Glomerular visceral epithelial cell (primary cell): ENCODE results near the gene SMCHD1.
"Not testable (repeated sequence)": the region's sequence is repeated elsewhere in the genome, so short reads cannot be mapped to it uniquely, and the experiment has no call there.

Experiments used
- DNase-seq: peaks from one replicate; pipeline ENCODE4 v3.0.0-alpha.2; 2016; ENCODE audit errors: extremely low spot score

The SMCHD1 gene

GRCh38 chr18:2716394-2717326 is 61.1 kb downstream of the SMCHD1 start:
- DNase-seq, result no peak

GRCh38 chr18:2717407-2717806 is 61.9 kb downstream of the SMCHD1 start:
- DNase-seq, result no peak

GRCh38 chr18:2719040-2719439 is 63.5 kb downstream of the SMCHD1 start:
- no peak for DNase-seq

- DNase-seq, result no peak
Measured at GRCh38 chr18:2723207-2723606, 67.7 kb downstream of the SMCHD1 start.

- no peak for DNase-seq
Measured at GRCh38 chr18:2729757-2730156, 74.2 kb downstream of the SMCHD1 start.

- no peak for DNase-seq
Measured at GRCh38 chr18:2736823-2737222, 81.3 kb downstream of the SMCHD1 start.

- DNase-seq, result not testable (repeated sequence)
Measured at GRCh38 chr18:2740082-2740481, 84.6 kb downstream of the SMCHD1 start.

GRCh38 chr18:2746274-2746673 is 90.7 kb downstream of the SMCHD1 start:
- DNase-seq, result no peak

- no peak for DNase-seq
Measured at GRCh38 chr18:2758309-2758708, 102.8 kb downstream of the SMCHD1 start.

GRCh38 chr18:2774669-2775068 is 119.1 kb downstream of the SMCHD1 start:
- no peak for DNase-seq

GRCh38 chr18:2776601-2777000 is 121.1 kb downstream of the SMCHD1 start:
- DNase-seq, result no peak

- no peak for DNase-seq
Measured at GRCh38 chr18:2777241-2777640, 121.7 kb downstream of the SMCHD1 start.

- no peak for DNase-seq
Measured at GRCh38 chr18:2780750-2781149, 125.2 kb downstream of the SMCHD1 start.

- DNase-seq, result no peak
Measured at GRCh38 chr18:2787225-2787624, 131.7 kb downstream of the SMCHD1 start.

GRCh38 chr18:2792395-2792794 is 136.9 kb downstream of the SMCHD1 start:
- no peak for DNase-seq

GRCh38 chr18:2794159-2794558 is 138.6 kb downstream of the SMCHD1 start:
- DNase-seq, result no peak

GRCh38 chr18:2797951-2798350 is 142.4 kb downstream of the SMCHD1 start:
- no peak for DNase-seq

- DNase-seq, result no peak
Measured at GRCh38 chr18:2799369-2799768, 143.8 kb downstream of the SMCHD1 start.

- no peak for DNase-seq
Measured at GRCh38 chr18:2805970-2806943, 150.7 kb downstream of the SMCHD1 start.

GRCh38 chr18:2808640-2809039 is 153.1 kb downstream of the SMCHD1 start:
- not testable (repeated sequence) for DNase-seq

- DNase-seq, result not testable (repeated sequence)
Measured at GRCh38 chr18:2809666-2810183, 154.2 kb downstream of the SMCHD1 start.

GRCh38 chr18:2811416-2811815 is 155.9 kb downstream of the SMCHD1 start:
- no peak for DNase-seq
